ENCODE results near the gene FAM156A. TPM values are rescaled to one million over a fixed set of nuclear protein-coding genes. Genes with fewer than 3 reads are reported as not detected.
"Not testable (repeated sequence)": the region's sequence is repeated elsewhere in the genome, so short reads cannot be mapped to it uniquely, and the experiment has no call there.

Gene FAM156A
- total RNA-seq, 1 experiment from 2014 or later = 7.2 TPM

- H3K4me2 ChIP-seq (ENCODE audit: low read depth, low read length, poor library complexity, severe bottlenecking) = no peak overlapping the region
- DNase-seq = no peak
- H3K27ac ChIP-seq (ENCODE audit: low read length) = no peak overlapping the region
- H2AFZ ChIP-seq (ENCODE audit: low read length) = no peak overlapping the region
- H3K36me3 ChIP-seq (ENCODE audit: insufficient read depth, low read length) = no peaks in the 10 kb centered on the region
- no peaks in the 10 kb centered on the region for H3K9me3 ChIP-seq (ENCODE audit: low read length)
- no peaks in the 10 kb centered on the region for H3K4me1 ChIP-seq (ENCODE audit: low read length)
- no peaks in the 10 kb centered on the region for H4K20me1 ChIP-seq (ENCODE audit: insufficient read depth, low read depth, low read length)
- no peak overlapping the region for H3K4me3 ChIP-seq (ENCODE audit: low read length)
- H3K27me3 ChIP-seq (ENCODE audit: low read length) = no peaks in the 10 kb centered on the region
- H3K9me2 ChIP-seq (replicated peaks; ENCODE audit: insufficient read depth, low read length) = no peaks in the 10 kb centered on the region
- no peaks in the 10 kb centered on the region for H3K79me2 ChIP-seq (ENCODE audit: low read length)
- H3K9ac ChIP-seq (ENCODE audit: low read length) = no peak overlapping the region
Observed at GRCh38 chrX:52977953-52978352, 19.6 kb upstream of the FAM156A start.

- H3K79me2 ChIP-seq (ENCODE audit: low read length); H3K36me3 ChIP-seq (ENCODE audit: insufficient read depth, low read length); H4K20me1 ChIP-seq (ENCODE audit: insufficient read depth, low read depth, low read length); H3K27ac ChIP-seq (ENCODE audit: low read length); H3K4me3 ChIP-seq (ENCODE audit: low read length); H3K9me2 ChIP-seq (replicated peaks; ENCODE audit: insufficient read depth, low read length); H3K9me3 ChIP-seq (ENCODE audit: low read length); DNase-seq; H3K27me3 ChIP-seq (ENCODE audit: low read length); H3K9ac ChIP-seq (ENCODE audit: low read length); H2AFZ ChIP-seq (ENCODE audit: low read length); H3K4me1 ChIP-seq (ENCODE audit: low read length); H3K4me2 ChIP-seq (ENCODE audit: low read depth, low read length, poor library complexity, severe bottlenecking): not testable (repeated sequence)
Observed at GRCh38 chrX:52975576-52975975, 17.3 kb upstream of the FAM156A start.

- H2AFZ ChIP-seq (ENCODE audit: low read length); H3K9me3 ChIP-seq (ENCODE audit: low read length); H3K27ac ChIP-seq (ENCODE audit: low read length); H3K36me3 ChIP-seq (ENCODE audit: insufficient read depth, low read length); H3K4me3 ChIP-seq (ENCODE audit: low read length); H3K4me2 ChIP-seq (ENCODE audit: low read depth, low read length, poor library complexity, severe bottlenecking); H3K27me3 ChIP-seq (ENCODE audit: low read length); H3K79me2 ChIP-seq (ENCODE audit: low read length); H3K9me2 ChIP-seq (replicated peaks; ENCODE audit: insufficient read depth, low read length); H3K4me1 ChIP-seq (ENCODE audit: low read length); DNase-seq; H3K9ac ChIP-seq (ENCODE audit: low read length); H4K20me1 ChIP-seq (ENCODE audit: insufficient read depth, low read depth, low read length): not testable (repeated sequence)
Observed at GRCh38 chrX:52974336-52974992, 16.1 kb upstream of the FAM156A start.

- H4K20me1 ChIP-seq (ENCODE audit: insufficient read depth, low read depth, low read length); H3K9me3 ChIP-seq (ENCODE audit: low read length); H3K4me3 ChIP-seq (ENCODE audit: low read length); H3K27ac ChIP-seq (ENCODE audit: low read length); H3K36me3 ChIP-seq (ENCODE audit: insufficient read depth, low read length); H2AFZ ChIP-seq (ENCODE audit: low read length); H3K4me2 ChIP-seq (ENCODE audit: low read depth, low read length, poor library complexity, severe bottlenecking); H3K9ac ChIP-seq (ENCODE audit: low read length); H3K79me2 ChIP-seq (ENCODE audit: low read length); H3K4me1 ChIP-seq (ENCODE audit: low read length); DNase-seq; H3K9me2 ChIP-seq (replicated peaks; ENCODE audit: insufficient read depth, low read length); H3K27me3 ChIP-seq (ENCODE audit: low read length): not testable (repeated sequence)
Observed at GRCh38 chrX:52967922-52968321, 9.6 kb upstream of the FAM156A start.

DNA sequence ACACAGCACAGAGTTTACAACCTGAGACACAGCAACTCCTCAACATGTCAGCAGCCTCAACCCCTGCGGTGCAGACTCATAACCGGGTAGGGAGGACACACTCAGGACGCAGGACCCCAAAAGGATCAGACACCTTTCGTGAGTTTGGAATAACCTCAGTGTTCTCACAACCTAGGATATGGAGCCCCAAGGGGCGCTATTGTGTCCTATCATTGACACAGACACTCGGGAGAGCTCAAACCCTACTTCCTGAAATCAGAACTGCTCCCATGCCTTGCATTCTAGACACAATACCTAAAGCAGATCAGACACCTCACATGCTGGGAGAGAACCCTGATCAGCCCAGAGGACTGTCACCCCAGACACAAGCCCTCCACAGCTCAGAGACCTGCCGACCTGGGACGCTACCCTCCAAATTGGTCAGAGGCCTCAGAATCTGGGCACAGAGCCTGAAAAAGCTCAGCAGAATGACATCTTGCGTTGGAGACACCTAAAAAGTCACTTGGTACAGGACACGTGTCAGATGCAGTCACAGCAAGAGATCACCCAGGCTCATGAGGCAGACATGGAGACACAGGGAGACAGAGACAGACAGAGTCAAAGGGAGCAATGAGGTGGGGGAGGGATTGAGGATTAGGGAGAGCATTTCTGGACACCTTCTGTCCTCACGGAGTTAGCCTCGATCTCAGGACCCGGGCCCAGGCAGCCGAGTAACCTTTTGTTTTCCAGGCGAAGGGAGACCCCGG lies 8.8 kb upstream of the FAM156A start:
- H3K9me2 ChIP-seq (replicated peaks; ENCODE audit: insufficient read depth, low read length) = not testable (repeated sequence)

DNA sequence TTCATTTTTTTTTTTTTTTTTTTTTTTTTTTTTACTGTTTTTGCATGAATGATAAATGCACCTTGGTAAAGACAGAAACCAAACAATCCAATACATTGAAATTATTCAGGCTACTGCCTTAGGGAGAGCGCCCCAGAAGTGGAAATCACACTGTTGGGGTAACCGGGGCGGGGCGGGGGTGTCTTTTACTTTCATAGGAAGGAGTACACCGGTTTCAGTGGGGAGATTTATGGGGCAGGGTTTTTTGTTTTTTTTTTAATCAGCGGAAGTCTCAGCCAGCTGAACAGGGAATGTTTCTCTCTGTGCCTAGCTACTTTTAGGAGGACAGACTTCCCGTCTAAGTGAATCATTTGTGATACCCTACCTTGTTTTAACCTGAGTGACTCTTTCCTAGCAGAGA lies 643 bp upstream of the FAM156A start:
- not testable (repeated sequence) for H3K4me3 ChIP-seq (ENCODE audit: low read length); H3K36me3 ChIP-seq (ENCODE audit: insufficient read depth, low read length); H2AFZ ChIP-seq (ENCODE audit: low read length); H3K27me3 ChIP-seq (ENCODE audit: low read length); H3K9me2 ChIP-seq (replicated peaks; ENCODE audit: insufficient read depth, low read length); H3K27ac ChIP-seq (ENCODE audit: low read length); DNase-seq; H3K4me2 ChIP-seq (ENCODE audit: low read depth, low read length, poor library complexity, severe bottlenecking); H3K9me3 ChIP-seq (ENCODE audit: low read length); H3K4me1 ChIP-seq (ENCODE audit: low read length); H3K9ac ChIP-seq (ENCODE audit: low read length); H3K79me2 ChIP-seq (ENCODE audit: low read length); H4K20me1 ChIP-seq (ENCODE audit: insufficient read depth, low read depth, low read length)

More for the DNA sequence above, 8.8 kb upstream of the FAM156A start:
- H3K36me3 ChIP-seq (ENCODE audit: insufficient read depth, low read length); H3K4me2 ChIP-seq (ENCODE audit: low read depth, low read length, poor library complexity, severe bottlenecking); H3K9me3 ChIP-seq (ENCODE audit: low read length); H3K27me3 ChIP-seq (ENCODE audit: low read length); H3K9ac ChIP-seq (ENCODE audit: low read length); H3K27ac ChIP-seq (ENCODE audit: low read length); H2AFZ ChIP-seq (ENCODE audit: low read length); H3K4me1 ChIP-seq (ENCODE audit: low read length); H3K79me2 ChIP-seq (ENCODE audit: low read length); H4K20me1 ChIP-seq (ENCODE audit: insufficient read depth, low read depth, low read length); H3K4me3 ChIP-seq (ENCODE audit: low read length); DNase-seq: not testable (repeated sequence)

GRCh38 chrX:52949884-52950283 lies 8.4 kb downstream of the FAM156A start:
- H3K9ac ChIP-seq (ENCODE audit: low read length); H3K27me3 ChIP-seq (ENCODE audit: low read length); H3K79me2 ChIP-seq (ENCODE audit: low read length); DNase-seq; H3K9me2 ChIP-seq (replicated peaks; ENCODE audit: insufficient read depth, low read length); H3K9me3 ChIP-seq (ENCODE audit: low read length); H3K36me3 ChIP-seq (ENCODE audit: insufficient read depth, low read length); H3K4me2 ChIP-seq (ENCODE audit: low read depth, low read length, poor library complexity, severe bottlenecking); H3K4me3 ChIP-seq (ENCODE audit: low read length); H4K20me1 ChIP-seq (ENCODE audit: insufficient read depth, low read depth, low read length); H3K27ac ChIP-seq (ENCODE audit: low read length); H3K4me1 ChIP-seq (ENCODE audit: low read length); H2AFZ ChIP-seq (ENCODE audit: low read length): not testable (repeated sequence)

- H3K27ac ChIP-seq (ENCODE audit: low read length); H3K4me1 ChIP-seq (ENCODE audit: low read length); H3K36me3 ChIP-seq (ENCODE audit: insufficient read depth, low read length); H3K9me2 ChIP-seq (replicated peaks; ENCODE audit: insufficient read depth, low read length); H3K79me2 ChIP-seq (ENCODE audit: low read length); H4K20me1 ChIP-seq (ENCODE audit: insufficient read depth, low read depth, low read length); H3K27me3 ChIP-seq (ENCODE audit: low read length); H3K9me3 ChIP-seq (ENCODE audit: low read length); DNase-seq; H3K4me3 ChIP-seq (ENCODE audit: low read length); H2AFZ ChIP-seq (ENCODE audit: low read length); H3K4me2 ChIP-seq (ENCODE audit: low read depth, low read length, poor library complexity, severe bottlenecking); H3K9ac ChIP-seq (ENCODE audit: low read length): not testable (repeated sequence)
Observed at GRCh38 chrX:52949325-52949724, 9.0 kb downstream of the FAM156A start.

All from Karpas-422 (cell line).